Measurements from ENCODE around the gene C14orf132.
A peak's percentile ranks its signal among the peaks of the same experiment; 100 is the strongest.
"Not testable (repeated sequence)": the region's sequence is repeated elsewhere in the genome, so short reads cannot be mapped to it uniquely, and the experiment has no call there.

The C14orf132 gene

DNA sequence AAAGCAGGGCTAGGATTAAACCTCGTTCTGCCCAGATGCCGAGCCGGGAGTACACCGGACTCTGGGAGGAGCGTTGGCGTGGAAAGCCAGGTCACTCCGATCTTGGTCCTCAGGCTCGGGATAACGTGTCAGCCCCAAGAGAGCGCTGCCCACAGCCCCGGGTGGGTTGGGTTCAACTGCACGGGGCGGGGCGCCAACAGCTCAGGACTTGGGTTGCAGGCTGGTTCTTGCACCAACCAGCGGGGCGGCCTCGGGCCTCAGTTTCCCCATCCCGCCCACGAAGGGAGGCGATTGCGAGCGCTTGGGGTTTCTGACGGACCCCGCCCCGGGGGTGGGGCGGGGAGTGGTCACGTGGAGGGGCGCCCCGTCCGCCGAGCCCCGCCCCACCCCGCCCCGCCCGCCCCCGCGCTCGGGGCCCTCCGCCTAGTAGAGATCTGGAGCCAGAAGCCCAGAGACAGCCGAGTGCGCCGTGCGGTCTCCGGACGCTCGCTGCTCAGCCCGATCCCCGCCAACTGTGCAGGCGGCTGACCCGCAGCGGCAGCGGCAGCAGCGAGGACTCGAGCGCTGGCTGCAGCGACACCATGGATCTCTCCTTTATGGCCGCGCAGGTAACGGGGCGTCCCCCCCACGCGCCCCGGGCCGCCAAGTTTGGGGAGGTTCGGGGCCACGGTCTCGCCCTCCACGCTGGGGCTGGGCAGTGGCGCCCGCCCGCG, at the start of gene C14orf132:
Gene C14orf132, plus strand, starts transcription at position 443 of the 713 bp plus-strand sequence. Its CDS starts 139 bp downstream, at position 582.
- ATAC-seq (peak; percentile 74), DNase-seq (peak; percentile 65)

DNA sequence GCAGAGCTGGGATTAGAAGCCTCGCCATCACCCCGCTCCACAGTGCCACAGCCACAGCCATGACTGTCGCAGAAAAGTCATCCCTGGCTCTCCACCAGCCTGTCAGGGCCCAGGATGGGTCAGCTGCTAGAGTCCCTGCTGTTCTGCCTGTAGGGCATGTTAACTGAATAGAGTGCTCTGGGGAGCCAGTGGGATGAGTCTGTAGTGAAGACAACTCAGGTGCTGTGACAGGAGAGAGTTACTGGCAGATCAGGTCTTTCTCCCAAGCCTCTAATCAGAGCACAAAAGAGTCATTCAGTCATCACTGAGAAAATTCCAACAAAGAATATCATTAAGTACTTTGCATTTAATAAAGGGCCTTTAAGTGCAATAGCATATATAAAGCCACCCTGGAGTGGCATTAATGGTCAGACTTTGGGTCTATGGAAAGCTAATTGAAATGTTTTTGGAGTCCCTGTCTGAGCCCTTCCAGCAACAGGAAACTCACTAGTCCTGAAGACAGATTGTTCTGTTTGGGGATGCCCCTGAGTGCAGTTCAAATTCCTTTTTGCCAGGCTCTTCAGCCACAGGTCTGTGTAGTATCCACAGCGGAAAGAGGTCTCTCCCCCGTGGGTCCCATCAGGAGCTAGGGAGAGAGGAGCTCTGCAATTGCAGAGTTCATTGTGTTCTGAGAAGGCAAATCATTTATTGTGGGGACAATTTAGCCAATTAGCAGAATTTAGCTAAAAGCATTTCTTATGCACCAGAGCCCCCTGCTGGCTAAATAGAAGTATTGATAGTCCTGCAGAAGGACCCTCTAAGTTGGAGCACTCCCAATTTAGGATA, 45.2 kb upstream of the C14orf132 start:
- ATAC-seq (no peak), DNase-seq (peak; percentile 23)

DNA sequence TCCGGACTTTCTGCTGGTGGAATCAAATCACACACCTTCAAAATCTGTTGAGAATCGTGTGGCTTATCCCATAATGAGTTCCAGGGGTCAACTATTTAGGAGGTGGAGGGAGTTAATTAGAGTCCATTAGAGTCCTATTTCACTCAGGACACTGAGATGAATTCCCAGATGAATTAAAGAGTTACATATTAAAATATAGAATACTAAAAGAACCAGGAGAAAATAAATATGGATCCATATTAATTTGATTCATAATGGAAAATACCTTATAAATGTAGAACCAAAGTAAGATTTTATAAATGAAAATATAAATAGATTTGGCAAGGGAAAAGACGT, 44.6 kb upstream of the C14orf132 start:
- no peak for ATAC-seq

DNA sequence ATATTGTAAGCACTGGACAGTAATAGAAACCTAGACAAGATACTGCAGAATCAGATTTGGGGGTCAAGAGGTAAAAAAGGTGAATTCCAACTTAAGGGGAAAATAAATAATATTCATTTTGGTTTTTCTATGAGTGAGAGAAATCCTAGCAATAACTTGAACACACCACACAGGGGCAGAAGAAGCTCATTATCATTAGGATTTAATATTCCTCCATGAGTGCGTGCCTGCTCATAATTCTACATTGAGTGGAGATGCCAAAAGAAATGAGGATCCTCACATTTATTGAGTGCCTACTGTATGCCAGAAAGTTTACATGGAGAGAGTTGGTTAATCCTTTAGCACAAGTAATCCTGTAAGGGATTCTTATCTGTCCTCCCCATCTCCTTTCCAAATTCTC, 40.5 kb upstream of the C14orf132 start:
- no peak for ATAC-seq
- no peak for DNase-seq

More for the DNA sequence above, 44.6 kb upstream of the C14orf132 start:
- no peak for DNase-seq

DNA sequence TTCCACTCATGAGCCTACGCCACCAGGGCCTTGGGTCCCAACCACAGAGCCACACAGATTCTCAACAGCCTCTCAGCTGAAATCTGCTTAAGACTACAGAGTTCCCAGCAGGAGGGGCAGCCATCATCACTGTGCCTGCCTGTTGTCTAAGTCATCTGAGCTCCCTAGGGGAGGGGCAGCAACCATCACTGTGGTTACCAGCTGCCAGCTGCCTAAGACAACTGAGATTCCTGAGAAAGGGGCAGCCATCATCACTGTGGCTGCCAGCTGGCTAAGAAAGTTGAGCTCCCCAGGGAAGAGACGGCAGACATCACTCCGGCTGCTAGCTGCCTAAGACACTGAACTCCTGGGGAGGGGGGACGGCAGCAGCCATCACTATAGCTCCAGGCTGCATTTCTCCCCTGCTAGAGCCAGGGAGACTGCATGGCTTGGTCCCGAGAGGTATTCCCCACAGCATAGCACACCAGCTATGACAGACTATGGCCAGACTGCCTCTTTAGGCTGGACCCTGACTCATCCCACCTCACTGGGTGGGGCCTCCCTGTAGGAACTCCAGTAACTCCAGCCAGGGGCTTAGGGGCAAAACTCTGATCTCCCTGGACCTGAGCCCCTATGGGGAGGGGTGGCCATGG, 37.2 kb upstream of the C14orf132 start:
- no peak for DNase-seq
- no peak for ATAC-seq

DNA sequence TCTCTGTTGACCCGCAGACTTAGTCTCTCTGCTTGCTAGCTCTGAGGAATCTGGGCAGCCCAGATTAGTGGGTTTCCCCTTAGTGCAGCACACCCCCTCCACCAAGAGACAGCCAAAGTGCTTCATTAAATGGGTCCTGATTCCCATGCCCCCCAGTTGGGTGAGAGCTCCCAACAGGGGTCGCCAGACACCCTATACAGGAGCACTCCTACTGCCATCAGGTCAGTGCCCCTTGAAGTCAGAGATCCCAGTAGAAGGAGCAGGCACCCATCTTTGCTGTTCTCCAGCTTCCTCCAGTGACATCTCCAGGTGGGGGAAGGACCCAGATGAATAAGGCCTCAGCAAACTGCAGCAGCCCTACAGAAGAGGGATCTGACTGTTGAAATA, 36.7 kb upstream of the C14orf132 start:
- DNase-seq = no peak

DNA sequence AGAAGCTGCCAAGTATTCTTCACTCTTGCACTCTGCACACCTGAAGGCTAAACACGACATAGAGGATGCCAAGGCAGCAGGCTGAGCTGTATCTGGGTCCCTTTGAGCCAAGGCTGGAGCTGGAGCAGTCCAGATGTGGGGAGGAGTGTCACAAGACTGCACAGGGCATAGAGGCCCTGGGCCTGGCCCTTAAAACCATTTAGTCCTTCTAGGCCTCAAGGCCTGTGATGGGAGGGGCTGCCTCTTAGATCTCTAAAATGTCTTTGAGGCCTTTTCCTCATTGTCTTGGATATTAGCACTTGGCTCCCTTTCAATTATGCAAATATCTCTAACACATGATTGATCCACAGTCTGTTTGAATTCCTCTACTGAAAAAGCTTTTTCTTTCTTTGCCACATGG, 28.0 kb upstream of the C14orf132 start:
- ATAC-seq (no peak), DNase-seq (no peak)

More for the DNA sequence above, 36.7 kb upstream of the C14orf132 start:
- ATAC-seq = no peak

DNA sequence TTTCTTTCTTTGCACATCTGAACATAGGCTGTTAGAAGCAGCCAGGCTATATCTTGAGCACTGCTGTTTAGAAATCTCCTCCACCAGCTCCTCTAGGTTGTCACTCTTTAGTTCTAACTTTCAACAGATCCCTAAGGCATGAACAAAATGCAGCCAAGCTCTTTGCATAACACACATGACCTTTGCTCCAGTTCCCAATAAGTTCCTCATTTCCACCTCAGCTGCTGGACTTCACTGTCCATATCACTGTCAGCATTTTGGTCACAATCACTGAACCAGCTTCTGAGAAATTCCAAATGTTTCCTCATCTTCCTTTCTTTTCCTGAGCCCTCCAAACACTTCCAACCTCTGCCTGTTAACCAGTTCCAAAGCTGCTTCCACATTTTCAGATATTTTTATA, 27.6 kb upstream of the C14orf132 start:
- DNase-seq = no peak
- no peak for ATAC-seq

DNA sequence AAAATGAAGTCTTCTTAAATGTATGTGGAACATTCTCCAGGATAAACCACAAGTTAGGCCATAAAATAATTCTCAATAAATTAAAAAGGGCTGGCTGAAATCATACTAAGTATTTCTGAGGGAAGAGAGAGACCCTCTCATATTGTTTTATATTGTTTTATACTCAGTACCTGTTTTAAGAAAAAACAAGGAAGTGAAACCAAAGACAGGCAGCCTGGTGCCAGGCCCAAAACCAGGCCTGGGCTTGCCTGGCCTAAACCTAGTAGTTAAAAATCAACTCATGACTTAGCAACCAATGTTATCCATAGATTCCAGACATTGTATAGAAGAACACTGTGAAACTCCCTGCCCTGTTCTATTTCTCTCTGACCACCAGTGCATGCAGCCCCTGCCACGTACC, 26.4 kb upstream of the C14orf132 start:
- DNase-seq, ATAC-seq: not testable (repeated sequence)

DNA sequence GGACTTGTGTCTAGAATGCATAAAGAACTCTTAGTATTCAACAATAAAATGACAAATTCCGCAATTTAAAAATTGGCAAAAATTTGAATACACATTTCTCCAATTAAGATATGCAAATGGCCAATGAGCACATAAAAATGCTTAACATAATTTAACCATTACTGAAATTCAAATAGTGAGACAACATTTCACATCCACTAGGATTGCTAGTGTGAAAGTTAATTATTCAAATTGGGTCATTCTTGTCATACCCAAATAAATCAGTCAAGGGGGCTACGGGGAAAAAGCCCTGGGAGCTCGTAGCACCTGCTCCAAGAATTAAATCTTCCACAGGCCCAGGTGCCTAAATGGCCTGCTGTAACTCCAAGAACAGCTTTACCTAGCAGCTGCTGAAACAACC, 25.0 kb upstream of the C14orf132 start:
- DNase-seq = no peak
- ATAC-seq = no peak

DNA sequence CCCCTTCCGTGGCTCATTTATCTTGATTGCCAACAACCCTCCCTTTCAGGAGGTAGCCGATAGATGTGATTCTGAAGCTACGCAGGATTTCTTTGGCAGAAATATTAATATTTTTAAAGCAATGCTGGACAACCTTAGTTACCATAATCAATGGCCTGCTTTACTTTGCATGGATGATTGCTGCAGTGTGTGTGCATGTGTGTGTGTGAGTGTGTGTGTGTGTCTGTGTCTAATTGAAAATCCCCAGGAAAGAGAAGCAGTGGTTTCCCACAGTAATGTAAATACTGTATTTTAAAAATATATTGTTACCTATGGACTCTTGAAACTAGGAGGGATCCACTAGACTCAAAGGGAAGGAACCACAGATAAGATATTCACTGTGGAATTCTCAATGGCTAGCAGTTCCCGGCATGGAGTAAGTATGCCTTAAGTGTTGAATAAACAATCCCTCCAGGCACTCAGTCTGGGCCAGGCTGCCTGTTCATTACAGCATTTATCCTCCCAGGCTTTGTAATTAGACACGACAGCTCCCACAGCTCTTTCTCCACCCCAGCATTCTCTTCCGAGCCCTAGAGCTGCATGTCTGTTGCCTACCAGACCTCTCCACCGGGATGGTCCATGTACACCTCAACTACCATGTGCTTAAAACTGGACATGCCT, 22.5 kb upstream of the C14orf132 start:
- ATAC-seq = no peak
- DNase-seq = no peak

DNA sequence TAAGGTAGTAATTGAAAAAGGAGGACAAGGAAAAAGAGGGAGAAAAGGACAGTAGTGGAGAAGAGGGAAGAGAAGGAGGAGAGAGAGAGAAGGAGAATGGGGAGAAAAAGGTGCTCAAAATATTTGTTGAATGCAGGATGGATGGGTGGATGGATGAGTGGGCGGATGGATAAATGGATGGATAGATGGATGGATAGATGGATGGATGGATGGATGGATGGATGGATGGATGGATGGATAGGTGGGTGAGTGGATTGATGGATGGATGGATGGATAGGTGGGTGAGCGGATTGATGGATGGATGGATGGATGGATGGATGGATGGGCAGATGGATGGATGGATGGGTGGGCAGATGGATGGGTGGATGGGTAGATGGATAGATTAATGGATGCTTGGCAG, 21.3 kb upstream of the C14orf132 start:
- ATAC-seq = no peak
- no peak for DNase-seq

DNA sequence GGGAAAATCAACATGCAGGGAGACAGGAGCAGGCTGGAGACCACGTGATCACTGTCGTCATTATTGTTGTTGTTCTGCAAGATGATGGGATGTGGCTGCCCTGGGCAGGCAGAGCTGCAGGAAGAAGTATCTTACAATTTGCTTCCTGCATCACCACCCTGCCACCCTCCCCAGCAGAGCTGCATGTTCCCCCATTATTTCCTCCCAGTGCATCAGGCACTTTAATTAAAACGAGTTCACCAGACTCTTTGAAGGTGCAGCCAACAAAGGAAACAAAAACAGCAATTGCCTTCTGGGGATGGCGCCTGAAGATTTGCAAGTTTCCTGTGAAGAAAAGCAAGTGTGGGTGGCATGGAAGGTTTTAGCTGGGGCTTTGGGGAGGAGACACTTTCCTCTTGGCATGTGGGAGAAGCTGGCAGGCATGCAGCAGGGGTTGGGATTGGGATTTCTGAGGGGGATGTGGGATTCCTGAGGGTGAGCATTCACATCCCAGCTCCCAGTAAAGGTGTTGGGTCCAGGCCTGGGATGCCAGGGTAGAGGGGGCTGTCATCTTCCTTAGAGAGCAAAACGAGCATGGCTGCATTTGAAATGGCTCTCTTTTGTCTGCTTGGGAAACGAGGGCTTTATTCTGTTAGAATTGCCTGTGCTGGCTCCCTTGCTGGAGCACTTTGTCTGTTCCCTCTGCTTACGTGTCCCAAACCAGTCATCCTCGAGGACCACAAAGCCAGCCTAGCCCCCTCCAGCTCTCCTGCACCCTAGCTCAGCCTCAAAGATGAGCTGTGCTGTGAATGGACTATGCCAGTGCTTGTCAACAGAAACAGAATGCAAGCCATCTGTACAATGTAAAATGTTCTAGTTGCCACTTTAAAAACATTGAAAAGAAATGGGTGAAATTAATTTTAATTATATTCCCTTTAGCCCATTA, 11.5 kb upstream of the C14orf132 start:
- no peak for ATAC-seq
- no peak for DNase-seq

DNA sequence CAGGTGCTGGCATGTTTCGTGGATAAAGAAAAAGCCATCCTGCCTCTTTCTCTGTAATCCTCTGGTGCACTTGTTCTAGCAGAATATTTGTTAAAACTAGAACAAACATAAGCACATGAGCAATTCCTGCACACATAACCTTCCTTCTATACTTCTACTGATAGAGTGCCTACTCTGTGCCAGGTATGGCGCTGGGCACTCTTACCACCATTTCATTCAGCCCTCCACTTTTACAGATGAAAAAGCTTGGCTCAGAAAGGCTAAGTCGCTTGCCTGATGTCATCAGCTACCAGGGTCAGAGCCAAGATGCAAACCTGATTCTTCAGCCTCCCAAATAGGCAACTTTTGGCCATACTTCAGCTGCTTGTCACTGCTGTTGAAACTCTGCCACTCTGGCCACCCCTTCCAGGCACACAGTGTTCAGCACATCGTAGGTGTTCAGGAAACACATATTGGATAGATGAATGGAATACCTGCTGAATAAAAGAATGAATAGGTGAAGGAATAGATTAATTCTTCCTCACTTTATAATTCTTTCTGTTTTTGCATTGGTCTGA, 10.0 kb upstream of the C14orf132 start:
- DNase-seq (no peak), ATAC-seq (no peak)

DNA sequence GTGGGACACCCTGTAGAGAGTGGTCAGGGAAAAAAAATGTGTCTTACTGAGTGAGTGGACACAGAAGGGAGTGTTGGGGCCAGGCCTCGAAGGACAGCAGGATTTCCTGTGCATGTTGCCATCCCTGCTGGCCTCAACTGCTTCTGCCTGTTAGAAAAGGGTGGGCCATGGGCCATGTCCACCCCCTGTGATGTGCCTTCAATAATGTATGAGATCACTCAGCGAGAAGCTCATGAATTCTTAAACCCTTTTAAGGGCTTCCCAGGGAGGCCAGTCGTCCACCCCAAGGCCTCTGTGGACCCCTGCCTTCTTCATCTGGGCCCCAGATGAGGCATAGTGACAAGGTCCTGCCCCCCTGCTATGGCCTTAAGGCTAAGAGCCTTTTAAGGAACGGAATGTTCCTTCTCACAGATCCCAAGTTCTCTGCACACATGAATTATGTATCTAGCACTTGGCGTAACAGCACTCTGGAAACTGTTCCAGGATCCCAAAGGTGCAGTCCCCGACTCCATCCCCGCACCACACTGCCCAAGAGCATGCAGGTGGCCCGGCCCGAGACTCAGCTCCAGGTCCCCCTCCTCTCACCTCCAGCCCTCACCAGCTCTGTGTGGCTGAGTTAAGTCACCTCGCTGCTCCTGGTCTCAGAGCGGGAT, 8.9 kb upstream of the C14orf132 start:
- ATAC-seq (no peak), DNase-seq (no peak)

DNA sequence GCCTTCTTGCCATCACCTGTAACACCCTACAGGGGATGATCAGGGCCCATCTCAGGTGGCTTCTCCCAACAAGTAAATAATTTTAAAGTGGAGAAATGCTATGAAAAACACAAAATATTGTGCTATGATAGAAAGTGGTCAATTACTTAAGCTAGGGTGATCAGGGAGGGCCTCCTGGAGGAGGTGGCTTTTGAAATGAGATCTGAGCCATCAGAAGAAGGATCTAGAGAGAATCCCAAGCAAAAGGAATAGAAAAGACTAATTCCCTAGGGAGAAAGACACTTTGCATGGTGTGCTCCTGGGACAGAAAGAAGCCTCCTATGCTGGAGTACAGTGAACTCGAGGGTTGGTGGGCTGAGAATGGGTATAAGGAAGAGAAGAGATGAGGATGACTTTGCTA, 7.5 kb upstream of the C14orf132 start:
- no peak for ATAC-seq
- DNase-seq = no peak

DNA sequence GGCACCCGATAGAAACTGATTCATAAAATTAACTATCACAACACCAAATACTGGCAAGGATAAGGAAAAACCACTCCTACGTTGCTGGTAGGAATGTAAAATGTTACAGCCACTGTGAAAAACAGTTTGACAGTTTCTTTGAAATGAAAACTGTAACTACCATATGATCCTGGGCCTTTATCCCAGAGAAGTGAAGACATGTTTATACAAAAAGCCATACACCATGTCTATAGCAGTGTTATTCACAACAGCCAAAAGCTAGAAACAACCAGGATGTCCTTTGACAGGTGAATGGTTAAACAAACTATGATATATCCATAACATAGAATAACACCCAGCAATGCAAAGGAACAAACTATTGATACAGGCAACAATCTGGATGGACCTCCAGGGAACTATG, 3.7 kb upstream of the C14orf132 start:
- DNase-seq (no peak), ATAC-seq (no peak)

DNA sequence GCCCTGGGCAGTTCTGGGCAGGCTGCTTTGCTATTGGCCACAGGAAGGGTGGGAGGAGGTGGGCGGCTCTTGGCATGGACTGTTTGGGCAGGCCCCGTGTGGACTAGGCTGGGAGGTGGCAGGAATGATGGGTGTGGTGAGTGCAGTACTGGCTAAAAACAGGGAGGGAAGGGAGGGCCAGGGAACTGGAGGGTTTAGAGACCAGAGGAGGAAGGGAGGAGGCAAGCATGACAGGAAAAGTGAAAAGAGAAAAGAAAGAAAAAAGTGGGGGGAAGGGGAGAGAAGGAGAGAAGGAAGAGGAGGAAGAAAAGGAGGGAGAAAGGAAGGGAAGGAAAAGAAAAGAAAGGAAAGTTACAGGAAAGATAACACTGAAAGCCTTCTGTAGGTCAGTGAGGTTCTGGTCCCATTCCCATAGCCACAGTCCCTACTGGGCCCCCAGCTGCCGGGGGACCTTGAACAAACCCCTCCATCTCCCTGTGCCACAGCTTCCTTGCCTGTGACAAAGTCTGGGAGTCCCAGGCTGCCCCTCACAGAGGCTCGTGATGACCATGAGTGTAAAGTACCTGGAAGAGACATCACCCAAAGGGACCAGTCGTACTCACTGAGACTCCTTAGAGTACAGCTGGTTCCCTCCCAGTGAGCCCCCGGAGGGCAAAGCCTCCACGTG, 1.1 kb upstream of the C14orf132 start:
- peak; percentile 11 for ATAC-seq

DNA sequence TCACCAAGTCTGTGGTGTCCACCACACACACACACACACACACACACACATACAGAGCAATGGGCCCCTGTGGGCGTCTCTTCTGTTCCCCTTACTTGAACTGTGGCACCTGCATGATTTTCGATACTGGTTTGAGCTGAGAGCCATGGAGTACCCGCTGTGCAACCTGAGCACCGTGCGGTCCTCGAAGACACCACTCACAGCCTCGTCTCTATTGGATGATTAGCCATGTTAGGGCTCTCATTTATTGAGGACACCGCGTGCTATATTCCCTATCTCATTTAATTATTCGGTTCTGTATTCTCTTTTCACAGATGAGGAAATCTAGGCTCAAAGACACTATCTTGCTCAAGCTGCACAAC, 623 bp upstream of the C14orf132 start:
- ATAC-seq (peak; percentile 3), DNase-seq (no peak)

More for the DNA sequence above, 1.1 kb upstream of the C14orf132 start:
- DNase-seq = no peak

DNA sequence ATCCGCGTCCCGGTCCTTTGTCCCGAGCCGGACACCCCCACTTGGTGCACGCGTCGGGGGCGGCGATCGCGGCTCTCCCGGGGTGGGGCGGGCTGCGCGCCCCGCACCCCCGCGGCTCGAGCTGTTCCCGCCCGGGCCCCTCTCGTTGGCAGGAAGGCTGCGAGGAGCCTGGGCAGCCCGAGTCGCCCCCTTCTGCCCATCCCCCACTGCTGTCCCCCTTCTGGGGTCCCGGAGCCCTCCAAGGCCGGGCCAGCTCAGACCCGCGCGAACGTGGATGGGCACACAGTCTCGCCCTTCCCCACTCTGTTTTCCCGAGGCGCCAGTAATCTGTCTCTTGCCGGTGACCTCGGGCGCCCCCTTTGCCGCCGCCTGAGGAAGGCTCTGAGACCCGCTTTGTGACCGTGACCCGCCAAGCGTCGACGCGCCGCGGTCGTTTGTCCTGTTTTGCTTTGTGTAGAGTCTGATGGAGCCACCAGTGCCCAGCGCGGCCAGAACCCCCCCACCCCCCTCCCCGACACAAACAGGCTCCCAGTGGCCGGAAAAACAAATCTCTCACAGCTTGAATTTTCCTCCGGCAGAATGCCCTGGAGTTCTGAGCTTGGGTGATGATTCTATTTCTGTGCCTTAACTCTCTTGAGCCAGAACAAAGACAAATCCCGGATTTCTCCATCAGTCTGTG, 610 bp downstream of the C14orf132 start:
- DNase-seq = peak; percentile 38
- peak; percentile 19 for ATAC-seq

Data from stimulated activated naive CD8-positive, alpha-beta T cell treated with anti-CD3 and anti-CD28 coated beads, Interleukin-15, Interleukin-2, amounts not matched to agents 100 U/mL and 50 U/mL, for 24 hours (primary cell).